ENCODE results near the gene ANO6. TPM values are rescaled to one million over a fixed set of nuclear protein-coding genes. Genes with fewer than 3 reads are reported as not detected.
"Not testable (repeated sequence)": the region's sequence is repeated elsewhere in the genome, so short reads cannot be mapped to it uniquely, and the experiment has no call there.

Gene ANO6
- polyA plus RNA-seq, 1 donor from 2014 or later: 9.0 TPM

DNA sequence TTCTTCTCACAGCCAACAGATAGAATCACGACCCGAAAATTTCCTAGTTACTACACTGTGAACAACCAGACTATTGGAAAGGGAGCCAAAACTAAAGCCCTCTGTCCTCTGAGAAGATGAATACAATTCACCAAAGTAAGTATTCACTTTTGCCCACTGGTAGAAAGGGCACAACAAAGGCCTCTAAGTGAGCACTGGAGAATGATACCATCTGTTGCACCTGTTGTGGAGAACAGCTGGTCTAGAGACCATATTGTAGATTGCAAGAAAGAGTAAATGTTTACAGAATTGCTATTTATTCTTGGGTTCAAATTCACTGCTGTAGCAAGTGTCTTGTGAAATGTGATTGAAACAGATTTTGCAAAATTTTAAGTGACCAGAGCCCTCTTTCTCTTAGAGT lies 46.9 kb upstream of the ANO6 start:
- Histone ChIP-seq H3K27ac (ENCODE audit: low read length) (no peak overlapping the region), H3K79me2 (replicated peaks; ENCODE audit: insufficient read depth, low read length) (no peaks in the 10 kb centered on the region), H3K9me3 (ENCODE audit: low read length) (no peaks in the 10 kb centered on the region), H3K9ac (ENCODE audit: low read length) (no peak overlapping the region), H3K36me3 (ENCODE audit: insufficient read depth, low read length) (no peaks in the 10 kb centered on the region), H2AFZ (ENCODE audit: low read depth, low read length) (no peak overlapping the region), H3F3A (ENCODE audit: insufficient read depth, low read length, poor library complexity, severe bottlenecking) (no peaks in the 10 kb centered on the region), H3K9me2 (ENCODE audit: insufficient read depth, low read length) (no peaks in the 10 kb centered on the region), H4K20me1 (ENCODE audit: insufficient read depth) (no peaks in the 10 kb centered on the region), H3K4me2 (ENCODE audit: low read length) (no peak overlapping the region), H3K4me3 (ENCODE audit: low read length) (no peak overlapping the region), H3K27me3 (ENCODE audit: insufficient read depth, low read depth, low read length) (no peaks in the 10 kb centered on the region)
- TF ChIP-seq EZH2 (IDR thresholded peaks at IDR 0.05; ENCODE audit: borderline replicate concordance, insufficient read depth, low read length, poor library complexity, severe bottlenecking): no peak

DNA sequence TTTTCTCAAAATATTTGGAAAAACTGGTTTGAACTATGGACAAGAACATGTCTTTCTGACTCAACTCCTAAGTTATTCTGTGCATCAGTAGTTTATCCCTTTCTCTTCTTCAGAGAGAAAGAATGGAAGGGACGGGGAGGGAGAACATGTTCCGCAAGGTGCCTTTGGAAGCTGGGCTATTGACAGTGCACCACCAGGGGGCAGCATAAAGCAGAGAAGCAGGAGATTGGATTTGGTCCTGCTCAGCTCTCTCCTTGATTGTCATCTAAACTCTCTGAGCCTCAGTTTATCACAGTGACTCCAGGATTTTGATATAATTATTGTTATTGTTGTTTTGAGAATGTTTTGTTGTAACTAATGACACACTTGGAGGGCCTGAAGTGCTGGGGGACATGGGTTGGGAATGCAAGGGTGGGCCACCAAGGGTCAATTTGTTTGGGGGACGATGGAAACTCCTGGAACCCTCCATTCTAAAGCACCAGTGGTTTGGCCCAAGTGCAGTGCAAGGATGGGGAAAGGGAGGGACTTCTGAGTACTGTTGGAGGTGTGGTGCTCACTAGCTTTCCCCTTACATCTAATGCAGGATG lies 45.3 kb upstream of the ANO6 start:
- H3K27ac ChIP-seq (ENCODE audit: low read length): no peak overlapping the region
- TF ChIP-seq, protein P1, sequence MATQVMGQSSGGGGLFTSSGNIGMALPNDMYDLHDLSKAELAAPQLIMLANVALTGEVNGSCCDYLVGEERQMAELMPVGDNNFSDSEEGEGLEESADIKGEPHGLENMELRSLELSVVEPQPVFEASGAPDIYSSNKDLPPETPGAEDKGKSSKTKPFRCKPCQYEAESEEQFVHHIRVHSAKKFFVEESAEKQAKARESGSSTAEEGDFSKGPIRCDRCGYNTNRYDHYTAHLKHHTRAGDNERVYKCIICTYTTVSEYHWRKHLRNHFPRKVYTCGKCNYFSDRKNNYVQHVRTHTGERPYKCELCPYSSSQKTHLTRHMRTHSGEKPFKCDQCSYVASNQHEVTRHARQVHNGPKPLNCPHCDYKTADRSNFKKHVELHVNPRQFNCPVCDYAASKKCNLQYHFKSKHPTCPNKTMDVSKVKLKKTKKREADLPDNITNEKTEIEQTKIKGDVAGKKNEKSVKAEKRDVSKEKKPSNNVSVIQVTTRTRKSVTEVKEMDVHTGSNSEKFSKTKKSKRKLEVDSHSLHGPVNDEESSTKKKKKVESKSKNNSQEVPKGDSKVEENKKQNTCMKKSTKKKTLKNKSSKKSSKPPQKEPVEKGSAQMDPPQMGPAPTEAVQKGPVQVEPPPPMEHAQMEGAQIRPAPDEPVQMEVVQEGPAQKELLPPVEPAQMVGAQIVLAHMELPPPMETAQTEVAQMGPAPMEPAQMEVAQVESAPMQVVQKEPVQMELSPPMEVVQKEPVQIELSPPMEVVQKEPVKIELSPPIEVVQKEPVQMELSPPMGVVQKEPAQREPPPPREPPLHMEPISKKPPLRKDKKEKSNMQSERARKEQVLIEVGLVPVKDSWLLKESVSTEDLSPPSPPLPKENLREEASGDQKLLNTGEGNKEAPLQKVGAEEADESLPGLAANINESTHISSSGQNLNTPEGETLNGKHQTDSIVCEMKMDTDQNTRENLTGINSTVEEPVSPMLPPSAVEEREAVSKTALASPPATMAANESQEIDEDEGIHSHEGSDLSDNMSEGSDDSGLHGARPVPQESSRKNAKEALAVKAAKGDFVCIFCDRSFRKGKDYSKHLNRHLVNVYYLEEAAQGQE (IDR thresholded peaks at IDR 0.05; ENCODE audit: borderline replicate concordance): no peak
- TF ChIP-seq, protein P2, sequence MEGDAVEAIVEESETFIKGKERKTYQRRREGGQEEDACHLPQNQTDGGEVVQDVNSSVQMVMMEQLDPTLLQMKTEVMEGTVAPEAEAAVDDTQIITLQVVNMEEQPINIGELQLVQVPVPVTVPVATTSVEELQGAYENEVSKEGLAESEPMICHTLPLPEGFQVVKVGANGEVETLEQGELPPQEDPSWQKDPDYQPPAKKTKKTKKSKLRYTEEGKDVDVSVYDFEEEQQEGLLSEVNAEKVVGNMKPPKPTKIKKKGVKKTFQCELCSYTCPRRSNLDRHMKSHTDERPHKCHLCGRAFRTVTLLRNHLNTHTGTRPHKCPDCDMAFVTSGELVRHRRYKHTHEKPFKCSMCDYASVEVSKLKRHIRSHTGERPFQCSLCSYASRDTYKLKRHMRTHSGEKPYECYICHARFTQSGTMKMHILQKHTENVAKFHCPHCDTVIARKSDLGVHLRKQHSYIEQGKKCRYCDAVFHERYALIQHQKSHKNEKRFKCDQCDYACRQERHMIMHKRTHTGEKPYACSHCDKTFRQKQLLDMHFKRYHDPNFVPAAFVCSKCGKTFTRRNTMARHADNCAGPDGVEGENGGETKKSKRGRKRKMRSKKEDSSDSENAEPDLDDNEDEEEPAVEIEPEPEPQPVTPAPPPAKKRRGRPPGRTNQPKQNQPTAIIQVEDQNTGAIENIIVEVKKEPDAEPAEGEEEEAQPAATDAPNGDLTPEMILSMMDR (IDR thresholded peaks at IDR 0.05; ENCODE audit: poor library complexity, severe bottlenecking): peak; percentile 36
- H3K4me3 ChIP-seq (ENCODE audit: low read length): no peak overlapping the region
- H3K4me2 ChIP-seq (ENCODE audit: low read length): no peak overlapping the region
- H3K27me3 ChIP-seq (ENCODE audit: insufficient read depth, low read depth, low read length): no peaks in the 10 kb centered on the region
- H3K36me3 ChIP-seq (ENCODE audit: insufficient read depth, low read length): no peaks in the 10 kb centered on the region
- no peaks in the 10 kb centered on the region for H4K20me1 ChIP-seq (ENCODE audit: insufficient read depth)
- no peak overlapping the region for H3K9ac ChIP-seq (ENCODE audit: low read length)
- H3F3A ChIP-seq (ENCODE audit: insufficient read depth, low read length, poor library complexity, severe bottlenecking): no peaks in the 10 kb centered on the region
- H3K9me3 ChIP-seq (ENCODE audit: low read length): no peaks in the 10 kb centered on the region
- no peak overlapping the region for H2AFZ ChIP-seq (ENCODE audit: low read depth, low read length)
- no peaks in the 10 kb centered on the region for H3K9me2 ChIP-seq (ENCODE audit: insufficient read depth, low read length)
- H3K79me2 ChIP-seq (replicated peaks; ENCODE audit: insufficient read depth, low read length): no peaks in the 10 kb centered on the region

DNA sequence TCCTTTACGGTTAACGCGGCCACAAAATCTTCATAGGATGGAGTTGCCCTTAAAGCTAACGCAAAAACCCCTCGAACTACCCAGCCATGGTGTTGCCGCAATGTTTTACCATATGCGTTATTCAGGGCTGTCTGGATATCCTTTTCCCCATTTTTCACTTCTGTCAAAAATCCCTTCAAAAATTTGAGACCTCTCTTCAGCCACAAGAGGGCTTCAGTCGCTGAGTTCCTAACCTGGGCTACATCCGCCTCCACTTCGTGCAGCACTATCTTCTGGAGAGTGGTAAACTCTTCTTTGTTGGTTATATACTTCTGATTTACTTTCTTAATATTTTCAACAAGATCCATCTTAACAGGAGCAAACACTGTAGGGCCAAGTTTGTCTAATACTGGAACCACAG lies 42.6 kb upstream of the ANO6 start:
- H3K9me2 ChIP-seq (ENCODE audit: insufficient read depth, low read length); H3K9me3 ChIP-seq (ENCODE audit: low read length); H3K36me3 ChIP-seq (ENCODE audit: insufficient read depth, low read length); H3K4me3 ChIP-seq (ENCODE audit: low read length); H3F3A ChIP-seq (ENCODE audit: insufficient read depth, low read length, poor library complexity, severe bottlenecking); H3K9ac ChIP-seq (ENCODE audit: low read length); H4K20me1 ChIP-seq (ENCODE audit: insufficient read depth); H3K27ac ChIP-seq (ENCODE audit: low read length); H3K79me2 ChIP-seq (replicated peaks; ENCODE audit: insufficient read depth, low read length); H3K27me3 ChIP-seq (ENCODE audit: insufficient read depth, low read depth, low read length); H2AFZ ChIP-seq (ENCODE audit: low read depth, low read length); H3K4me2 ChIP-seq (ENCODE audit: low read length): not testable (repeated sequence)

DNA sequence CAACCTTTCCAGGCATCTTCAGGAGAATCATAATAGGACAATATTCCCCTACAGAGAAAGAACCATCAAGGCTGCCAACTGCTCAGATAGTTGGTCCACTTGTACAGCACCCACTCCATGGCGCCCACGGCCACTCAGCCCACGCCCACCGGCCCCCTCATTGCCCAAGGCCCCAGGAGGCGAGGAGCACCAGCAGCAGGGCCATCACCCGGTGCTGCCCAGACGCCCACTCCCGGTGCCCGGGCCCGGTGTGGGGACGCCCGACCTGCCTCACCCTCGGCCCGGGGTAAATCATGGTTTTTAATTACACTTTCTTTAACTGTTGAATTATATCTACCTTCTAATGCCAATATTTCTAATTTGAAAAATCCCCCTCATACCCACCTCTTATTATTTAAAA lies 41.3 kb upstream of the ANO6 start:
- H3K4me2 ChIP-seq (ENCODE audit: low read length): no peak overlapping the region
- H3K27ac ChIP-seq (ENCODE audit: low read length): no peak overlapping the region
- no peaks in the 10 kb centered on the region for H3K27me3 ChIP-seq (ENCODE audit: insufficient read depth, low read depth, low read length)
- no peaks in the 10 kb centered on the region for H3K79me2 ChIP-seq (replicated peaks; ENCODE audit: insufficient read depth, low read length)
- no peak overlapping the region for H3K4me3 ChIP-seq (ENCODE audit: low read length)
- no peaks in the 10 kb centered on the region for H3K36me3 ChIP-seq (ENCODE audit: insufficient read depth, low read length)
- H4K20me1 ChIP-seq (ENCODE audit: insufficient read depth): no peaks in the 10 kb centered on the region
- TF ChIP-seq MXI1 (conservative IDR thresholded peaks at IDR 0.05; ENCODE audit: poor library complexity, severe bottlenecking) (no peak), RAD21 (conservative IDR thresholded peaks at IDR 0.05) (no peak), EP300 (conservative IDR thresholded peaks at IDR 0.05; ENCODE audit: poor library complexity, severe bottlenecking) (no peak), TAF1 (IDR thresholded peaks at IDR 0.05; ENCODE audit: low read depth) (no peak), POLR2AphosphoS5 (IDR thresholded peaks at IDR 0.05) (no peak), SMC3 (conservative IDR thresholded peaks at IDR 0.05; ENCODE audit: poor library complexity) (no peak), EZH2 (IDR thresholded peaks at IDR 0.05; ENCODE audit: borderline replicate concordance, insufficient read depth, low read length, poor library complexity, severe bottlenecking) (no peak)
- TF ChIP-seq, protein P2 (IDR thresholded peaks at IDR 0.05; ENCODE audit: poor library complexity, severe bottlenecking): no peak
- H2AFZ ChIP-seq (ENCODE audit: low read depth, low read length): no peak overlapping the region
- no peak overlapping the region for H3K9ac ChIP-seq (ENCODE audit: low read length)
- H3K9me2 ChIP-seq (ENCODE audit: insufficient read depth, low read length): no peaks in the 10 kb centered on the region
- no peaks in the 10 kb centered on the region for H3F3A ChIP-seq (ENCODE audit: insufficient read depth, low read length, poor library complexity, severe bottlenecking)
- H3K9me3 ChIP-seq (ENCODE audit: low read length): no peaks in the 10 kb centered on the region
